ENCODE data around the gene CRYAB.
A peak's percentile ranks its signal among the peaks of the same experiment; 100 is the strongest.

Gene CRYAB

DNA sequence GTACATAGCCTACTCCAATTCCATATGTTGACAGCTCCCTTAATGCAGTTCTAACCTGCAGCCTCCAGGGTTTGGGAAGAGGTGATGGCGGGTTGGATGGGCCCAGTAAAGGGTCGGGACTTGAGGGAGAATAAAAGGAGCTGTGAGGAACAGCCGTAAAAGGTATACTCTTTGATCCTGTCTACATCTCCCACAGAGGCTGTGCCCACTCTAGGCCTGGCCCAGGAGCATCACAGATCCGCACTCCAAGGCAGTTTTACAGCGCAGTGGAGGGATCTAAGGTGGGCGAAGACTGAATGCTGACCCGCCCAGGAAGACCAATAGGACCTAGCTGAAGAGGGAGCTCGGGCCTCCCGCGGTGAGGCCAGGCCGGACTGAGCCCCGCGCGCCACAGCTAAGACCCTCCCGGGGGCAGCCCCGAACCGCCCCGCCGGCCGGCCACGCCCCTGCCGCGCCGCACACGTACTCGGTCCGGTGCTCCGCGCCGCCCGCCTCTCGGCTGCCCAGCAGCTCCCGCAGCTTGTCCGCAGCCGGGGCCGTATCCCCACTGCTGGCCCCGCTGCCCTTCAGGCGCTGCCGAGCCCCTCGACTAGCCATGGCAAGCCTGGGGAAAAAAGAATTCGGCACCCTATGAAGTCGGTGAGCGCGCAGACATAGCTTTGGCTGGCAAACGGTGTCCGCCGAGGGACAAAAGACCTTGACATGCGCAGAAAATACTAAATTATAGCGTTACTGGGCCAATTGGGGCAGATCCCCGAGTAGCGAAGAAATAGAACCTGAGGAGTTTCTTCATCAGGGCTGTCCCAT is 40.5 kb downstream of the CRYAB start, which contains the start of gene ALG9:
TSS of gene ALG9 (minus strand) at position 696 of the 807 bp plus-strand sequence. CDS start at position 597, 99 bp downstream.
- peaks cover 19% of the 10 kb centered on the region for H3K4me1 Mint-ChIP-seq
- H3K9me3 Mint-ChIP-seq = no peaks in the 10 kb centered on the region
- peak; percentile 86 for DNase-seq
- peak within 1 kb of the TSS; percentile 46 for H3K27ac Mint-ChIP-seq
- TF ChIP-seq, protein P1, sequence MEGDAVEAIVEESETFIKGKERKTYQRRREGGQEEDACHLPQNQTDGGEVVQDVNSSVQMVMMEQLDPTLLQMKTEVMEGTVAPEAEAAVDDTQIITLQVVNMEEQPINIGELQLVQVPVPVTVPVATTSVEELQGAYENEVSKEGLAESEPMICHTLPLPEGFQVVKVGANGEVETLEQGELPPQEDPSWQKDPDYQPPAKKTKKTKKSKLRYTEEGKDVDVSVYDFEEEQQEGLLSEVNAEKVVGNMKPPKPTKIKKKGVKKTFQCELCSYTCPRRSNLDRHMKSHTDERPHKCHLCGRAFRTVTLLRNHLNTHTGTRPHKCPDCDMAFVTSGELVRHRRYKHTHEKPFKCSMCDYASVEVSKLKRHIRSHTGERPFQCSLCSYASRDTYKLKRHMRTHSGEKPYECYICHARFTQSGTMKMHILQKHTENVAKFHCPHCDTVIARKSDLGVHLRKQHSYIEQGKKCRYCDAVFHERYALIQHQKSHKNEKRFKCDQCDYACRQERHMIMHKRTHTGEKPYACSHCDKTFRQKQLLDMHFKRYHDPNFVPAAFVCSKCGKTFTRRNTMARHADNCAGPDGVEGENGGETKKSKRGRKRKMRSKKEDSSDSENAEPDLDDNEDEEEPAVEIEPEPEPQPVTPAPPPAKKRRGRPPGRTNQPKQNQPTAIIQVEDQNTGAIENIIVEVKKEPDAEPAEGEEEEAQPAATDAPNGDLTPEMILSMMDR (IDR thresholded peaks at IDR 0.05) = peak; percentile 20
- peaks cover 26% of the 10 kb centered on the region for H3K36me3 Mint-ChIP-seq (ENCODE audit: low read depth)
- no peaks in the 10 kb centered on the region for H3K27me3 Mint-ChIP-seq (ENCODE audit: low read depth, poor library complexity)
- peak within 1 kb of the TSS; percentile 96 for H3K4me3 Mint-ChIP-seq

DNA sequence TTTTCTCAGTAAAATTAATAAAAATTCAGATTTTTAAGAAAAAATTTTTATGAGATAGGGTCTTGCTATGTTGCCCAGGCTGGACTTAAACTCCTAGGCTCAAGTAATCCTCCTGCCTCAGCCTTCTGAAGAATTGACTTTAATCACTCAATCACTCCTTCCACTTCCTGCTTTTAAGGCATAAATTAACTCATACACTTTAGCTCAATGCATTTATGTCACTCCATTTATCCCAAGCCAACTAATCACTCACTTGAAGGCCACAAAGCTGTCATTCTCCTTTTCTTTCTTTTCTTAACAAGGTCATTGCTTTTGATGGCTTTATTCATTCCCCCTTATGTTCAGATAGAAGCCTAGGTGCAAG is 41.1 kb downstream of the CRYAB start:
- no peaks in the 10 kb centered on the region for H3K27me3 Mint-ChIP-seq (ENCODE audit: low read depth, poor library complexity)
- H3K27ac Mint-ChIP-seq = peak overlapping the region; percentile 46
- H3K4me3 Mint-ChIP-seq = peak overlapping the region; percentile 96

DNA sequence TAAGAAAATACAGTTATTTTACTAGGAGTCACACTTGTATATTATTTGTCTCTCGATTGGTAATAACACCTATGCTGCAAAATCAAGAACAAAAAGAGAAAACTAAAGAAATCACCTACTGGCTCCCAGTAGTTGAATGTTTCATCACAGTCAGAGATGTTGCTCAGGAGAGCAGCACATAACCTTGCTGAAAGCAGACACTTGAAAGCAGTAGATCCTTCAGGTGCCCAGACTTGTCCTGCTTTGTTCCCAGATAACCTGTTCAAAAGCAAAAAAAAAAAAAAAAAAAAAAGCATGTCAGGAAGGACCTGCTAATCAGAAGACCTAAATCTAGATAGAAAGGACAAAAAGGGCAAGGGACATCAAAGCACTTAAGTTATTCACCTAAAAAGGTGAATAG is 41.5 kb downstream of the CRYAB start:
- H3K36me3 Mint-ChIP-seq (ENCODE audit: low read depth) = peaks cover 33% of the 10 kb centered on the region
- no peaks in the 10 kb centered on the region for H3K9me3 Mint-ChIP-seq
- no peaks in the 10 kb centered on the region for H3K27me3 Mint-ChIP-seq (ENCODE audit: low read depth, poor library complexity)
- TF ChIP-seq, protein P1 (IDR thresholded peaks at IDR 0.05) = no peak
- no peak overlapping the region for H3K27ac Mint-ChIP-seq
- no peak for DNase-seq
- peaks cover 19% of the 10 kb centered on the region for H3K4me1 Mint-ChIP-seq
- peak overlapping the region; percentile 63 for H3K4me3 Mint-ChIP-seq

More for the DNA sequence above, 41.1 kb downstream of the CRYAB start:
- DNase-seq = no peak
- TF ChIP-seq, protein P1 (IDR thresholded peaks at IDR 0.05) = no peak
- Mint-ChIP-seq H3K36me3 (ENCODE audit: low read depth) (peaks cover 29% of the 10 kb centered on the region), H3K9me3 (no peaks in the 10 kb centered on the region), H3K4me1 (peaks cover 19% of the 10 kb centered on the region)

DNA sequence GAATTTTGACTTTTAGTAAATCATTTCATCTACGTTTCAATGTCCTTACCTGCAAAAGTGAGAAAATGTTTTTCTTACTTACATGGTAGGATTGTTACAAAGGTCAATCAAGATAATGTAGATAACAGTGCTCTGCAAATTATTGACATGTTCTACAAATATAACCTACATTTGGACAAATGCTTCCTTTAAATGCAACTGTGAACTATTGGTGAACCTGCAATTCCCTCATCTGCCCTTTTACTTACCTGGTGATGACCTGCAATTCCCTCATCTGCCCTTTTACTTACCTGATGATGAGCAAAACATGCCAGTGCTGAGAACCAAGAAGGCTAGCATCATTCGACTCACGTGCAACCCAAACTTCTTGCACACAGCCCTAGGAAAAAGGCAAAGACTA is 51.3 kb downstream of the CRYAB start:
- Mint-ChIP-seq H3K36me3 (ENCODE audit: low read depth) (peaks cover 66% of the 10 kb centered on the region), H3K27ac (no peak overlapping the region), H3K4me3 (no peak overlapping the region), H3K9me3 (no peaks in the 10 kb centered on the region), H3K27me3 (ENCODE audit: low read depth, poor library complexity) (no peaks in the 10 kb centered on the region), H3K4me1 (no peaks in the 10 kb centered on the region)
- TF ChIP-seq, protein P1 (IDR thresholded peaks at IDR 0.05) = no peak
- no peak for DNase-seq

Measured in nephron progenitor cell (in vitro differentiated cells).